WTC11 (cell line): Measurements from ENCODE around the gene CGREF1. TPM values are rescaled to one million over a fixed set of nuclear protein-coding genes. Genes with fewer than 3 reads are reported as not detected.

Experiments
- ATAC-seq: fragments of 200-7000 bp; cut with Tn5 transposase; 2 replicates; pipeline ENCODE4 v1.10.0; 2021; ENCODE audit warnings: mild to moderate bottlenecking, moderate library complexity
- CTCF ChIA-PET: fragments of 300-600 bp; sonication (Branson Sonifier 250); formaldehyde crosslinking; loops from one replicate; lab custom pipeline; 2021; ENCODE audit warnings: antibody characterized with exemption; lab: Charles Lee
- POLR2A ChIA-PET: fragments of 350-600 bp; sonication (Branson Sonifier 250); formaldehyde crosslinking; loops from one replicate; lab custom pipeline; 2021; ENCODE audit warnings: antibody characterized with exemption; lab: Charles Lee
- DNase-seq: peaks from one replicate; pipeline ENCODE4 v3.0.0; 2021; ENCODE audit warnings: low spot score
- H3K27ac Mint-ChIP-seq: 2 replicates; pipeline ENCODE4 v1.8.0; 2021; ENCODE audit warnings: mixed read lengths
- H3K27me3 Mint-ChIP-seq: 2 replicates; pipeline ENCODE4 v1.8.0; 2021; ENCODE audit warnings: low read depth, mild to moderate bottlenecking, moderate library complexity, mixed read lengths
- H3K36me3 Mint-ChIP-seq: 2 replicates; pipeline ENCODE4 v1.8.0; 2021; ENCODE audit warnings: mixed read lengths
- H3K4me1 Mint-ChIP-seq: 2 replicates; pipeline ENCODE4 v1.8.0; 2022; ENCODE audit warnings: mixed read lengths
- H3K4me3 Mint-ChIP-seq: 2 replicates; pipeline ENCODE4 v1.8.0; 2021; ENCODE audit warnings: mild to moderate bottlenecking, moderate library complexity, mixed read lengths
- H3K9me3 Mint-ChIP-seq: 2 replicates; pipeline ENCODE4 v1.8.0; 2021; ENCODE audit warnings: mixed read lengths
- ATF1 ChIP-seq: sonication (generic); formaldehyde crosslinking; IDR thresholded peaks from 2 replicates; pipeline ENCODE4 v1.8.1; 2023; ENCODE audit warnings: mild to moderate bottlenecking, moderate library complexity, missing genetic modification reagents
- CREM ChIP-seq: sonication (generic); formaldehyde crosslinking; IDR thresholded peaks from 2 replicates; pipeline ENCODE4 v1.8.1; 2022; ENCODE audit warnings: mild to moderate bottlenecking, missing genetic modification reagents, moderate library complexity
- FOXP1 ChIP-seq: sonication (generic); formaldehyde crosslinking; IDR thresholded peaks from 2 replicates; pipeline ENCODE4 v1.8.0; 2022; ENCODE audit warnings: missing genetic modification reagents, mild to moderate bottlenecking, moderate library complexity, borderline replicate concordance
- GTF2I ChIP-seq: fragments of 250-450 bp; sonication (Bioruptor Pico); conservative IDR thresholded peaks from 2 replicates; pipeline ENCODE4 v1.4.0; 2021; ENCODE audit warnings: mild to moderate bottlenecking
- KAT7 ChIP-seq: sonication (generic); formaldehyde crosslinking; IDR thresholded peaks from 2 replicates; pipeline ENCODE4 v1.8.1; 2023; ENCODE audit warnings: missing genetic modification reagents, mild to moderate bottlenecking, borderline replicate concordance
- NFE2L1 ChIP-seq: sonication (generic); formaldehyde crosslinking; IDR thresholded peaks from 2 replicates; pipeline ENCODE4 v1.8.1; 2023; ENCODE audit warnings: missing genetic modification reagents
- SP1 ChIP-seq: sonication (generic); formaldehyde crosslinking; conservative IDR thresholded peaks from 2 replicates; pipeline ENCODE4 v1.8.1; 2022; ENCODE audit warnings: missing genetic modification reagents
- ZNF232 ChIP-seq: sonication (generic); formaldehyde crosslinking; IDR thresholded peaks from 2 replicates; pipeline ENCODE4 v1.8.0; 2022; ENCODE audit warnings: mild to moderate bottlenecking, missing genetic modification reagents
- total RNA-seq: library from RNA; stranded (reverse); gene quantifications from 3 replicates; pipeline ENCODE4 v1.2.3, GENCODE V29; 2021
- TF ChIP-seq, protein P1 (sequence below): sonication (generic); formaldehyde crosslinking; IDR thresholded peaks from 2 replicates; pipeline ENCODE4 v1.8.1; 2022; ENCODE audit warnings: mild to moderate bottlenecking, missing genetic modification reagents, moderate library complexity, borderline replicate concordance
- TF ChIP-seq, protein P2 (sequence below): sonication (generic); formaldehyde crosslinking; IDR thresholded peaks from 2 replicates; pipeline ENCODE4 v1.8.0; 2022; ENCODE audit warnings: mild to moderate bottlenecking, missing genetic modification reagents
- TF ChIP-seq, protein P3 (sequence below): sonication (generic); formaldehyde crosslinking; IDR thresholded peaks from 2 replicates; pipeline ENCODE4 v1.8.1; 2023; ENCODE audit warnings: mild to moderate bottlenecking, missing genetic modification reagents
- TF ChIP-seq, protein P4 (sequence below): fragments of 250-450 bp; sonication (Bioruptor Pico); IDR thresholded peaks from 2 replicates; pipeline ENCODE4 v1.9.0; 2021; ENCODE audit warnings: mild to moderate bottlenecking, borderline replicate concordance
- TF ChIP-seq, protein P5 (sequence below): fragments of 250-450 bp; sonication (Bioruptor Pico); IDR thresholded peaks from 2 replicates; pipeline ENCODE4 v1.9.0; 2021; ENCODE audit warnings: mild to moderate bottlenecking
- TF ChIP-seq, protein P6 (sequence below): sonication (generic); formaldehyde crosslinking; conservative IDR thresholded peaks from 2 replicates; pipeline ENCODE4 v1.8.1; 2023; ENCODE audit warnings: mild to moderate bottlenecking, low read depth, missing genetic modification reagents, moderate library complexity
- TF ChIP-seq, protein P7 (sequence below): fragments of 250-450 bp; sonication (Bioruptor Pico); IDR thresholded peaks from 2 replicates; pipeline ENCODE4 v1.8.0; 2021; ENCODE audit warnings: mild to moderate bottlenecking
- TF ChIP-seq, protein P8 (sequence below): sonication (generic); formaldehyde crosslinking; IDR thresholded peaks from 2 replicates; pipeline ENCODE4 v1.8.1; 2022; ENCODE audit warnings: missing genetic modification reagents, borderline replicate concordance

CGREF1 gene
- total RNA-seq, 1 experiment from 2014 or later, result 3.5 TPM

DNA sequence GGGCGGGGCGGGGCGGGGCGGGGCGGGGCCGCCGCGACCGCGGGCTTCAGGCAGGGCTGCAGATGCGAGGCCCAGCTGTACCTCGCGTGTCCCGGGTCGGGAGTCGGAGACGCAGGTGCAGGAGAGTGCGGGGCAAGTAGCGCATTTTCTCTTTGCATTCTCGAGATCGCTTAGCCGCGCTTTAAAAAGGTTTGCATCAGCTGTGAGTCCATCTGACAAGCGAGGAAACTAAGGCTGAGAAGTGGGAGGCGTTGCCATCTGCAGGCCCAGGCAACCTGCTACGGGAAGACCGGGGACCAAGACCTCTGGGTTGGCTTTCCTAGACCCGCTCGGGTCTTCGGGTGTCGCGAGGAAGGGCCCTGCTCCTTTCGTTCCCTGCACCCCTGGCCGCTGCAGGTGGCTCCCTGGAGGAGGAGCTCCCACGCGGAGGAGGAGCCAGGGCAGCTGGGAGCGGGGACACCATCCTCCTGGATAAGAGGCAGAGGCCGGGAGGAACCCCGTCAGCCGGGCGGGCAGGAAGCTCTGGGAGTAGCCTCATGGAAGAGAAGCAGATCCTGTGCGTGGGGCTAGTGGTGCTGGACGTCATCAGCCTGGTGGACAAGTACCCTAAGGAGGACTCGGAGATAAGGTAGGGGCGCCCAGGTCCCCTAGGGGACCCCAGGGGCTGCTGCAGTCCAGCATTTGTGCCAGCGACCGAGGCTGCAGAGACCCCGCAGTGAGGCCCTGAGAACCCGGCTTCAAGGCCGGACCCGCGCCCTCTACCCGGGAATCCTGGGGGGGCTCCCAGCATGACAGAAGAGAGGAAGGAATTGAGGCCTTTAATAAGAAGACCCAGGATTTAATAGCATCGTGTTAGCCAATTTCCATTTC, 32.0 kb downstream of the CGREF1 start, which contains the start of gene KHK:
KHK (plus strand) TSS at position 49 of the 870 bp plus-strand sequence; CDS start at position 537, 488 bp downstream.
- POLR2A ChIA-PET, result interaction anchor here (0.6 to 2.4 kb wide), 4 partner anchors 15 to 185 kb away, joined by 3 to 9 read pairs (median 6); partner anchors contain the start of genes AGBL5 and OST4
- no peak within 1 kb of the TSS for H3K27ac Mint-ChIP-seq
- H3K27me3 Mint-ChIP-seq, result peaks cover 23% of the 10 kb centered on the region
- no peak for TF ChIP-seq NFE2L1 (CRISPR knock-in tag)
- TF ChIP-seq GTF2I (CRISPR knock-in tag), result no peak
- TF ChIP-seq SP1, result peak; percentile 65
- TF ChIP-seq, protein P1, sequence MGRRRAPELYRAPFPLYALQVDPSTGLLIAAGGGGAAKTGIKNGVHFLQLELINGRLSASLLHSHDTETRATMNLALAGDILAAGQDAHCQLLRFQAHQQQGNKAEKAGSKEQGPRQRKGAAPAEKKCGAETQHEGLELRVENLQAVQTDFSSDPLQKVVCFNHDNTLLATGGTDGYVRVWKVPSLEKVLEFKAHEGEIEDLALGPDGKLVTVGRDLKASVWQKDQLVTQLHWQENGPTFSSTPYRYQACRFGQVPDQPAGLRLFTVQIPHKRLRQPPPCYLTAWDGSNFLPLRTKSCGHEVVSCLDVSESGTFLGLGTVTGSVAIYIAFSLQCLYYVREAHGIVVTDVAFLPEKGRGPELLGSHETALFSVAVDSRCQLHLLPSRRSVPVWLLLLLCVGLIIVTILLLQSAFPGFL (CRISPR knock-in tag), result 0 out of 2 replicates have a peak, but pooled peaks have one; percentile 20
- TF ChIP-seq, protein P2, sequence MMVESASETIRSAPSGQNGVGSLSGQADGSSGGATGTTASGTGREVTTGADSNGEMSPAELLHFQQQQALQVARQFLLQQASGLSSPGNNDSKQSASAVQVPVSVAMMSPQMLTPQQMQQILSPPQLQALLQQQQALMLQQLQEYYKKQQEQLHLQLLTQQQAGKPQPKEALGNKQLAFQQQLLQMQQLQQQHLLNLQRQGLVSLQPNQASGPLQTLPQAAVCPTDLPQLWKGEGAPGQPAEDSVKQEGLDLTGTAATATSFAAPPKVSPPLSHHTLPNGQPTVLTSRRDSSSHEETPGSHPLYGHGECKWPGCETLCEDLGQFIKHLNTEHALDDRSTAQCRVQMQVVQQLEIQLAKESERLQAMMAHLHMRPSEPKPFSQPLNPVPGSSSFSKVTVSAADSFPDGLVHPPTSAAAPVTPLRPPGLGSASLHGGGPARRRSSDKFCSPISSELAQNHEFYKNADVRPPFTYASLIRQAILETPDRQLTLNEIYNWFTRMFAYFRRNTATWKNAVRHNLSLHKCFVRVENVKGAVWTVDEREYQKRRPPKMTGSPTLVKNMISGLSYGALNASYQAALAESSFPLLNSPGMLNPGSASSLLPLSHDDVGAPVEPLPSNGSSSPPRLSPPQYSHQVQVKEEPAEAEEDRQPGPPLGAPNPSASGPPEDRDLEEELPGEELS (CRISPR knock-in tag), result no peak
- TF ChIP-seq, protein P3, sequence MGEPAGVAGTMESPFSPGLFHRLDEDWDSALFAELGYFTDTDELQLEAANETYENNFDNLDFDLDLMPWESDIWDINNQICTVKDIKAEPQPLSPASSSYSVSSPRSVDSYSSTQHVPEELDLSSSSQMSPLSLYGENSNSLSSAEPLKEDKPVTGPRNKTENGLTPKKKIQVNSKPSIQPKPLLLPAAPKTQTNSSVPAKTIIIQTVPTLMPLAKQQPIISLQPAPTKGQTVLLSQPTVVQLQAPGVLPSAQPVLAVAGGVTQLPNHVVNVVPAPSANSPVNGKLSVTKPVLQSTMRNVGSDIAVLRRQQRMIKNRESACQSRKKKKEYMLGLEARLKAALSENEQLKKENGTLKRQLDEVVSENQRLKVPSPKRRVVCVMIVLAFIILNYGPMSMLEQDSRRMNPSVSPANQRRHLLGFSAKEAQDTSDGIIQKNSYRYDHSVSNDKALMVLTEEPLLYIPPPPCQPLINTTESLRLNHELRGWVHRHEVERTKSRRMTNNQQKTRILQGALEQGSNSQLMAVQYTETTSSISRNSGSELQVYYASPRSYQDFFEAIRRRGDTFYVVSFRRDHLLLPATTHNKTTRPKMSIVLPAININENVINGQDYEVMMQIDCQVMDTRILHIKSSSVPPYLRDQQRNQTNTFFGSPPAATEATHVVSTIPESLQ (CRISPR knock-in tag), result no peak
- TF ChIP-seq KAT7 (CRISPR knock-in tag), result no peak
- TF ChIP-seq, protein P4, sequence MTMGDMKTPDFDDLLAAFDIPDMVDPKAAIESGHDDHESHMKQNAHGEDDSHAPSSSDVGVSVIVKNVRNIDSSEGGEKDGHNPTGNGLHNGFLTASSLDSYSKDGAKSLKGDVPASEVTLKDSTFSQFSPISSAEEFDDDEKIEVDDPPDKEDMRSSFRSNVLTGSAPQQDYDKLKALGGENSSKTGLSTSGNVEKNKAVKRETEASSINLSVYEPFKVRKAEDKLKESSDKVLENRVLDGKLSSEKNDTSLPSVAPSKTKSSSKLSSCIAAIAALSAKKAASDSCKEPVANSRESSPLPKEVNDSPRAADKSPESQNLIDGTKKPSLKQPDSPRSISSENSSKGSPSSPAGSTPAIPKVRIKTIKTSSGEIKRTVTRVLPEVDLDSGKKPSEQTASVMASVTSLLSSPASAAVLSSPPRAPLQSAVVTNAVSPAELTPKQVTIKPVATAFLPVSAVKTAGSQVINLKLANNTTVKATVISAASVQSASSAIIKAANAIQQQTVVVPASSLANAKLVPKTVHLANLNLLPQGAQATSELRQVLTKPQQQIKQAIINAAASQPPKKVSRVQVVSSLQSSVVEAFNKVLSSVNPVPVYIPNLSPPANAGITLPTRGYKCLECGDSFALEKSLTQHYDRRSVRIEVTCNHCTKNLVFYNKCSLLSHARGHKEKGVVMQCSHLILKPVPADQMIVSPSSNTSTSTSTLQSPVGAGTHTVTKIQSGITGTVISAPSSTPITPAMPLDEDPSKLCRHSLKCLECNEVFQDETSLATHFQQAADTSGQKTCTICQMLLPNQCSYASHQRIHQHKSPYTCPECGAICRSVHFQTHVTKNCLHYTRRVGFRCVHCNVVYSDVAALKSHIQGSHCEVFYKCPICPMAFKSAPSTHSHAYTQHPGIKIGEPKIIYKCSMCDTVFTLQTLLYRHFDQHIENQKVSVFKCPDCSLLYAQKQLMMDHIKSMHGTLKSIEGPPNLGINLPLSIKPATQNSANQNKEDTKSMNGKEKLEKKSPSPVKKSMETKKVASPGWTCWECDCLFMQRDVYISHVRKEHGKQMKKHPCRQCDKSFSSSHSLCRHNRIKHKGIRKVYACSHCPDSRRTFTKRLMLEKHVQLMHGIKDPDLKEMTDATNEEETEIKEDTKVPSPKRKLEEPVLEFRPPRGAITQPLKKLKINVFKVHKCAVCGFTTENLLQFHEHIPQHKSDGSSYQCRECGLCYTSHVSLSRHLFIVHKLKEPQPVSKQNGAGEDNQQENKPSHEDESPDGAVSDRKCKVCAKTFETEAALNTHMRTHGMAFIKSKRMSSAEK, result no peak
- TF ChIP-seq, protein P5, sequence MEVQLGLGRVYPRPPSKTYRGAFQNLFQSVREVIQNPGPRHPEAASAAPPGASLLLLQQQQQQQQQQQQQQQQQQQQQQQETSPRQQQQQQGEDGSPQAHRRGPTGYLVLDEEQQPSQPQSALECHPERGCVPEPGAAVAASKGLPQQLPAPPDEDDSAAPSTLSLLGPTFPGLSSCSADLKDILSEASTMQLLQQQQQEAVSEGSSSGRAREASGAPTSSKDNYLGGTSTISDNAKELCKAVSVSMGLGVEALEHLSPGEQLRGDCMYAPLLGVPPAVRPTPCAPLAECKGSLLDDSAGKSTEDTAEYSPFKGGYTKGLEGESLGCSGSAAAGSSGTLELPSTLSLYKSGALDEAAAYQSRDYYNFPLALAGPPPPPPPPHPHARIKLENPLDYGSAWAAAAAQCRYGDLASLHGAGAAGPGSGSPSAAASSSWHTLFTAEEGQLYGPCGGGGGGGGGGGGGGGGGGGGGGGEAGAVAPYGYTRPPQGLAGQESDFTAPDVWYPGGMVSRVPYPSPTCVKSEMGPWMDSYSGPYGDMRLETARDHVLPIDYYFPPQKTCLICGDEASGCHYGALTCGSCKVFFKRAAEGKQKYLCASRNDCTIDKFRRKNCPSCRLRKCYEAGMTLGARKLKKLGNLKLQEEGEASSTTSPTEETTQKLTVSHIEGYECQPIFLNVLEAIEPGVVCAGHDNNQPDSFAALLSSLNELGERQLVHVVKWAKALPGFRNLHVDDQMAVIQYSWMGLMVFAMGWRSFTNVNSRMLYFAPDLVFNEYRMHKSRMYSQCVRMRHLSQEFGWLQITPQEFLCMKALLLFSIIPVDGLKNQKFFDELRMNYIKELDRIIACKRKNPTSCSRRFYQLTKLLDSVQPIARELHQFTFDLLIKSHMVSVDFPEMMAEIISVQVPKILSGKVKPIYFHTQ (CRISPR knock-in tag), result no peak
- TF ChIP-seq, protein P6, sequence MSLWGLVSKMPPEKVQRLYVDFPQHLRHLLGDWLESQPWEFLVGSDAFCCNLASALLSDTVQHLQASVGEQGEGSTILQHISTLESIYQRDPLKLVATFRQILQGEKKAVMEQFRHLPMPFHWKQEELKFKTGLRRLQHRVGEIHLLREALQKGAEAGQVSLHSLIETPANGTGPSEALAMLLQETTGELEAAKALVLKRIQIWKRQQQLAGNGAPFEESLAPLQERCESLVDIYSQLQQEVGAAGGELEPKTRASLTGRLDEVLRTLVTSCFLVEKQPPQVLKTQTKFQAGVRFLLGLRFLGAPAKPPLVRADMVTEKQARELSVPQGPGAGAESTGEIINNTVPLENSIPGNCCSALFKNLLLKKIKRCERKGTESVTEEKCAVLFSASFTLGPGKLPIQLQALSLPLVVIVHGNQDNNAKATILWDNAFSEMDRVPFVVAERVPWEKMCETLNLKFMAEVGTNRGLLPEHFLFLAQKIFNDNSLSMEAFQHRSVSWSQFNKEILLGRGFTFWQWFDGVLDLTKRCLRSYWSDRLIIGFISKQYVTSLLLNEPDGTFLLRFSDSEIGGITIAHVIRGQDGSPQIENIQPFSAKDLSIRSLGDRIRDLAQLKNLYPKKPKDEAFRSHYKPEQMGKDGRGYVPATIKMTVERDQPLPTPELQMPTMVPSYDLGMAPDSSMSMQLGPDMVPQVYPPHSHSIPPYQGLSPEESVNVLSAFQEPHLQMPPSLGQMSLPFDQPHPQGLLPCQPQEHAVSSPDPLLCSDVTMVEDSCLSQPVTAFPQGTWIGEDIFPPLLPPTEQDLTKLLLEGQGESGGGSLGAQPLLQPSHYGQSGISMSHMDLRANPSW (CRISPR knock-in tag), result no peak
- TF ChIP-seq, protein P7, sequence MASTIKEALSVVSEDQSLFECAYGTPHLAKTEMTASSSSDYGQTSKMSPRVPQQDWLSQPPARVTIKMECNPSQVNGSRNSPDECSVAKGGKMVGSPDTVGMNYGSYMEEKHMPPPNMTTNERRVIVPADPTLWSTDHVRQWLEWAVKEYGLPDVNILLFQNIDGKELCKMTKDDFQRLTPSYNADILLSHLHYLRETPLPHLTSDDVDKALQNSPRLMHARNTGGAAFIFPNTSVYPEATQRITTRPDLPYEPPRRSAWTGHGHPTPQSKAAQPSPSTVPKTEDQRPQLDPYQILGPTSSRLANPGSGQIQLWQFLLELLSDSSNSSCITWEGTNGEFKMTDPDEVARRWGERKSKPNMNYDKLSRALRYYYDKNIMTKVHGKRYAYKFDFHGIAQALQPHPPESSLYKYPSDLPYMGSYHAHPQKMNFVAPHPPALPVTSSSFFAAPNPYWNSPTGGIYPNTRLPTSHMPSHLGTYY (CRISPR knock-in tag), result no peak
- TF ChIP-seq ATF1, result no peak
- no peak for TF ChIP-seq ZNF232
- TF ChIP-seq, protein P8, sequence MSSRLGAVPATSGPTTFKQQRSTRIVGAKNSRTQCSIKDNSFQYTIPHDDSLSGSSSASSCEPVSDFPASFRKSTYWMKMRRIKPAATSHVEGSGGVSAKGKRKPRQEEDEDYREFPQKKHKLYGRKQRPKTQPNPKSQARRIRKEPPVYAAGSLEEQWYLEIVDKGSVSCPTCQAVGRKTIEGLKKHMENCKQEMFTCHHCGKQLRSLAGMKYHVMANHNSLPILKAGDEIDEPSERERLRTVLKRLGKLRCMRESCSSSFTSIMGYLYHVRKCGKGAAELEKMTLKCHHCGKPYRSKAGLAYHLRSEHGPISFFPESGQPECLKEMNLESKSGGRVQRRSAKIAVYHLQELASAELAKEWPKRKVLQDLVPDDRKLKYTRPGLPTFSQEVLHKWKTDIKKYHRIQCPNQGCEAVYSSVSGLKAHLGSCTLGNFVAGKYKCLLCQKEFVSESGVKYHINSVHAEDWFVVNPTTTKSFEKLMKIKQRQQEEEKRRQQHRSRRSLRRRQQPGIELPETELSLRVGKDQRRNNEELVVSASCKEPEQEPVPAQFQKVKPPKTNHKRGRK, result no peak
- no peak for TF ChIP-seq CREM
- peak; percentile 61; the same call in 1 of the 2 replicates for TF ChIP-seq FOXP1

More for the DNA sequence above, 32.0 kb downstream of the CGREF1 start, which contains the start of gene KHK:
- H3K4me1 Mint-ChIP-seq, result peaks cover 16% of the 10 kb centered on the region
- DNase-seq (peak; percentile 67), ATAC-seq (peak; percentile 37)
- H3K9me3 Mint-ChIP-seq, result no peaks in the 10 kb centered on the region
- H3K4me3 Mint-ChIP-seq, result peak within 1 kb of the TSS; percentile 84
- H3K36me3 Mint-ChIP-seq, result no peaks in the 10 kb centered on the region
- CTCF ChIA-PET, result interaction anchor here (0.6 to 6.4 kb wide), 30 partner anchors 8 to 293 kb away, joined by 3 to 50 read pairs (median 4); partner anchors contain the start of genes ABHD1, AGBL5, EMILIN1 and OST4
